ENCODE measurements around the gene FAAP20. TPM values are rescaled to one million over a fixed set of nuclear protein-coding genes. Genes with fewer than 3 reads are reported as not detected.

The FAAP20 gene
- total and polyA plus RNA-seq, 4 donors: 49.0 to 124 (median 60.5) TPM

DNA sequence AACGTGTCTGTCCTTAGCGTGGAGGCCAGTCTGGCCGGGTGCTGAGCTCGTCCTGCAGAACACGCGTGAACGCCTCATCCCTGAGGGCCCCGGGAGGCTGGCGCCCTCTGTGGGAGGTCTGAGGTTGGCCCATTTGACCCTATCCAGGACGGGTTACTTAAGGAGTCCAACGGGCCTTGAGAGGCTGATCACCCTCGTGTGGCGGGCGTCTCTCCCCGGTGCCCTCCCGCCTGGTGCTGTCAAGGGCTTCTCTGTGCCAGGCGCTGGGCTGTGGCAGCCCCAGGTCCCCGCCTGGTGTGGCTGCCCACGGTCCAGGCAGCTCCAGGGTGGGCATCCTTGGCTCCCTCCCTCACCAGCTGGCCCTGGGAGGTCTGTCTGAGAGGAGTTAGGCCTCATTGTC is 43.2 kb upstream of the FAAP20 start:
- H3K27ac ChIP-seq (ENCODE audit: low read depth in 1 of 2, low read length in 2 of 2): peak overlapping the region in 1 of 2 donors; percentile 14
- intact Hi-C loops (cut with DNase I): loop anchor here in 1 of 2 donors (5.0 kb wide), 1 partner anchor 40 kb away; no protein-coding TSS in a partner anchor
- WGBS, 2 donors: 17 to 20% methylated on average over 19 of the region's 19 CpGs

DNA sequence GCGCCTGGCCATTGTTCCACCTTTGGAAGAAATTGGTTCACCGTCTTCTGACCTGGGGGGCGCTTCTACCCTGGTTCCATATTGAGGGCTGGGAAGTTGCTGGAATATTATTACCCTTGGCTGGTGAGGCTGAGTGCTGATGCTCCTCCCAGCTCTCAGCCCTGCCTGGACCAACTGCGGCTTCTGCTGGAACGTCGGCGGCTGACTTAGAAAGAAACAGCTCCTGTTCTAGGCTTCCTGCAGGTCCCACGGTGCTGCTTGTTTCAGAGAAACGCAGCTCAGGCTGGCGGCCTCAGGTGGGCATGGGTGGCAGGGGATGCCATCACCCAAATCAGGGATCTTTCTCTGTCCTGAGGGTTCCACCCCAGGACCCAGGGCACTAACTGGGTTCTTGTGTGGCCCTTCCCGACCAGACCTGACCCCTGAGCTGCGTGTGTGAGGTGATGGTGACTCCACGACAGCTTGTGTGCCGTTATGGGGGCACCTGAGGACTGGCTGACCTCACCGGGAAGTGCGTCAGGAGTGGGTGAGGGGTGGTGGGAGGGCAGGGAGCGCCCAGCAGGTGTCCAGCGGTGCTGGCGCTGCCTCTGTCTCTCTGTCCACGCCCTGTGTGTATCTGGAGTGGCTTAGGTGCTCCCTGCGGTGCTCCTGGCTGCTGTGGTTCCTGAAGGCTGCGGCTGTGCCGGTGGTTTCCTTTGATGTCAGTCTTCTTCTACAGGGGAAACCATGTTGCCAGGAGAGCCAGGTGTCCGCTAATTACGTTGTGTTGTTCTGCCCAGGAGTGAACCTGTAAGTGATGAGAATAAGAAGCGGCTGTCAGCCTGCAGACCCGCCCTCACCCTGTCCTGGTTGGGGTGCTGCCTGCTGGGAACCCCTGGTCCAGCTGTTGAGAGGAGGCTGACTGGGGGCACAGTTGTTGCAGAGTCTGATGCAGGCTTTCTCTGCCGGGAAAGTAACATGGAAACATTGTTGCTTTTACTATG is 42.4 kb upstream of the FAAP20 start:
- WGBS, 2 donors: 43 to 46% methylated on average over 28 of the region's 28 CpGs
- H3K4me3 ChIP-seq (ENCODE audit: low read length in 2 of 2): no peak overlapping the region
- intact Hi-C loops (cut with DNase I): loop anchor here in 1 of 2 donors (5.0 kb wide), 1 partner anchor 40 kb away; no protein-coding TSS in a partner anchor

More for the DNA sequence above, 43.2 kb upstream of the FAAP20 start:
- H3K27me3 ChIP-seq (ENCODE audit: control insufficient read depth in 1 of 2, insufficient read depth in 2 of 2, low read length in 1 of 2): no peaks in the 10 kb centered on the region
- no peaks in the 10 kb centered on the region for H3K9me3 ChIP-seq (ENCODE audit: control insufficient read depth, low read length)
- DNase-seq (no peak), ATAC-seq (ENCODE audit: low FRiP score) (no peak)
- no peaks in the 10 kb centered on the region for H3K36me3 ChIP-seq (ENCODE audit: control insufficient read depth in 1 of 2, insufficient read depth in 2 of 2, low read length in 1 of 2)
- no peak overlapping the region for H3K4me3 ChIP-seq (ENCODE audit: low read length in 2 of 2)
- H3K4me1 ChIP-seq (ENCODE audit: control insufficient read depth in 1 of 2, insufficient read depth in 2 of 2, low read length in 2 of 2): peaks cover 0 to 6% of the 10 kb centered on the region in 2 donors

DNA sequence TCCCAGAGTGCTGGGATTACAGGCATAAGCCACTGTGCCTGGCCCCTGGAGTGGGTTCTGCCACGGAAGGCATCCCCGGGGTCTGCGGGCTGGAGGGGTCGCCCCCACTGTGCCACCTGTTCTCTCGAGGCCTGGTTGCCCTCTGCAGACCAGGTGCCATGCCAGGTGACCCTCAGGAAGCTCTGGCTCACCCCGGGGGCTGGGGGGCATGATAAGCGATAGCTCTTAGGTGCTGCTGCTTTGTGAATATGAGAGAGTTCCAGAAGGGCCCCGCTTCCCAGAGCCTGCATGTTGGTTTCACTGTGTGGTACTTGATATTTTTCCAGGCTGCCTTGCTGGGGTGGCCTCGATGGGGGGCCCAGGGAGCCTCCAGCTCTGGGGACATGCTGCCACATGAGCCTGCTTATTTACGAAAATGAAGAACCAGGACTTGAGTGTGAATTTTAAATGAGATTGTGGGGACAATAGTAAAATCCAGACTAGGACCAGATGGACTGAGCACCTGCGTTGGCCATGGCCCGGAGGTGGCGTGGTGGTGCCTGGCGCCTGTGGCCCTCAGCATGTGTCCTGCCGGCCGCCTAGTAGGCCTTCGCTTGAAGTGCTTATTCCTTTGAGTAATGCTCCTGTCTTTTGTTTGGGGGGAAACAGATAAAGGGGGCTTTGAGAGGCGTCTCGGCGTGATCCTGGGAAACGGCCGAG is 40.9 kb upstream of the FAAP20 start:
- Histone ChIP-seq H3K27me3 (ENCODE audit: control insufficient read depth in 1 of 2, insufficient read depth in 2 of 2, low read length in 1 of 2) (no peaks in the 10 kb centered on the region), H3K36me3 (ENCODE audit: control insufficient read depth in 1 of 2, insufficient read depth in 2 of 2, low read length in 1 of 2) (no peaks in the 10 kb centered on the region), H3K4me3 (ENCODE audit: low read length in 2 of 2) (no peak overlapping the region), H3K27ac (ENCODE audit: low read depth in 1 of 2, low read length in 2 of 2) (peak overlapping the region in 1 of 2 donors; percentile 60), H3K4me1 (ENCODE audit: control insufficient read depth in 1 of 2, insufficient read depth in 2 of 2, low read length in 2 of 2) (peaks cover 0 to 6% of the 10 kb centered on the region in 2 donors), H3K9me3 (ENCODE audit: control insufficient read depth, low read length) (no peaks in the 10 kb centered on the region)
- 78 to 79% methylated on average over 22 of the region's 22 CpGs for WGBS, 2 donors
- intact Hi-C loops (cut with DNase I): loop anchor here in 1 of 2 donors (5.0 kb wide), 1 partner anchor 38 kb away; no protein-coding TSS in a partner anchor
- ATAC-seq (ENCODE audit: low FRiP score) (no peak), DNase-seq (peak in 1 of 2 donors; percentile 42)

More for the DNA sequence above, 42.4 kb upstream of the FAAP20 start:
- Histone ChIP-seq H3K36me3 (ENCODE audit: control insufficient read depth in 1 of 2, insufficient read depth in 2 of 2, low read length in 1 of 2) (no peaks in the 10 kb centered on the region), H3K27ac (ENCODE audit: low read depth in 1 of 2, low read length in 2 of 2) (peak overlapping the region in 1 of 2 donors; percentile 11), H3K4me1 (ENCODE audit: control insufficient read depth in 1 of 2, insufficient read depth in 2 of 2, low read length in 2 of 2) (peaks cover 0 to 6% of the 10 kb centered on the region in 2 donors), H3K27me3 (ENCODE audit: control insufficient read depth in 1 of 2, insufficient read depth in 2 of 2, low read length in 1 of 2) (no peaks in the 10 kb centered on the region), H3K9me3 (ENCODE audit: control insufficient read depth, low read length) (no peaks in the 10 kb centered on the region)
- DNase-seq: peak in 1 of 2 donors; percentile 46
- ATAC-seq (ENCODE audit: low FRiP score): no peak

DNA sequence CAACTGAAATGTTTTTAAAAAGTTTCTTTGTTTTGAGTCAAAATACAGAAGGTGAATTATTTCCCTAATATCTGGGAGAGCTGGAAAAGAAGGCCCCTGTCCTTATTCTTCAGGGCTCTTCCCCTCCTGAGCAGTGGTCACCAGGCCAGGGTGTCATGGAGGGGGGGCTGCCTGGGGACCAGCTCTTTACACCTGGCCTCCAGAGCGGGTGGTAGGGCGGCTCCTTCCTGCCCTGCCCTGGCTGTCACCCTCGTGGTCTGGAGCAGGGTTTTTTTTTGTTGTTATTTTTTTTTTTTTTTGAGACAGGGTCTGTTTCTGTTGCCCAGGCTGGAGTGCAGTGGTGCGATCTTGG is 40.2 kb upstream of the FAAP20 start:
- intact Hi-C loops (cut with DNase I): loop anchor here (5.0 kb wide), 4 partner anchors 37 to 78 kb away; no protein-coding TSS in a partner anchor
- Histone ChIP-seq H3K27me3 (ENCODE audit: control insufficient read depth in 1 of 2, insufficient read depth in 2 of 2, low read length in 1 of 2) (no peaks in the 10 kb centered on the region), H3K27ac (ENCODE audit: low read depth in 1 of 2, low read length in 2 of 2) (peak overlapping the region in 1 of 2 donors; percentile 65), H3K9me3 (ENCODE audit: control insufficient read depth, low read length) (no peaks in the 10 kb centered on the region), H3K4me3 (ENCODE audit: low read length in 2 of 2) (no peak overlapping the region), H3K36me3 (ENCODE audit: control insufficient read depth in 1 of 2, insufficient read depth in 2 of 2, low read length in 1 of 2) (no peaks in the 10 kb centered on the region), H3K4me1 (ENCODE audit: control insufficient read depth in 1 of 2, insufficient read depth in 2 of 2, low read length in 2 of 2) (peaks cover 0 to 6% of the 10 kb centered on the region in 2 donors)
- DNase-seq (peak in 1 of 2 donors; percentile 57), ATAC-seq (ENCODE audit: low FRiP score) (no peak)
- 32 to 37% methylated on average over 4 of the region's 4 CpGs for WGBS, 2 donors

DNA sequence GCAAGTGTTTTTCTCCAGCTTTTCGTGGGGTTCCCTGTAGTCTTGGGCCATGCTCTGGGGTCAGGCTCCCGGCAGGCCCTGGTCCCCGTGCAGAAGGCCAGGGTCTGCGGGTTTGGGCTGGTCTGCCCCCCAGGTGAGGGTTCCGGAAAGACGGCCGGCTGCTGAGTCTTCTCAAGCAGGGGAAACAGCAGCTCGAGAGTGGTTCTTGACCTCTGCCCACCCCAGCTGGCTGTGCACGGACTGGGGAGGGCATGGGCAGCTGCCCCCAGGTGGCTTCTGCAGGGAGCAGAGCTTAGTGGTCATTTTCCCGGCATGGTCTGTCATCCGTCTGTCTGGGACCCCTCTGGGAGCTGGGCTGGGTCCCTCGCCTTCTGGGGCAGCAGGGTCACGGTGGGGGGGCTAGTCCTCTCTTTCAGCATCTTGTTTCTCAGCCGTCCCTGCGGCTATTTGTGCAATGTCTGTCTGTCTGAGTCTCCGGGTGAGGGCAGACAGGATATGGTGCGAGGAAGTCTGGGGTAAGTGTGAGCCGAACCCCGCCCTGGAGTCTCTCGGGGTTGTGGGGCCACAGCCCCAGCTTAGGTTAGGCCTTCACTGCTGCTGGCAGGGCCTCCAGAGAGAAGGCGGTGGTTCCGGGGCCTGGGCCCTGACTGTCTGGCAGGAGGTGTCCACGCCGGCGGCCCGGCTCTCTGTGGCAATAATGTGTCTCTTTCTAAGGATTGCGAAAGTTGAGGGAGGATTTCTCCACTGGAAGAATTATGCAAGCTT is 39.6 kb upstream of the FAAP20 start:
- 4% methylated on average over 27 of the region's 27 CpGs for WGBS, 2 donors
- peak overlapping the region; percentile 58 to 82 for H3K27ac ChIP-seq (ENCODE audit: low read depth in 1 of 2, low read length in 2 of 2)
- intact Hi-C loops (cut with DNase I): loop anchor here (5.0 kb wide), 3 partner anchors 43 to 78 kb away; no protein-coding TSS in a partner anchor
- ATAC-seq (ENCODE audit: low FRiP score) (peak; percentile 77), DNase-seq (peak; percentile 95 to 96)
- peak overlapping the region in 1 of 2 donors; percentile 4 for H3K4me3 ChIP-seq (ENCODE audit: low read length in 2 of 2)
- H3K36me3 ChIP-seq (ENCODE audit: control insufficient read depth in 1 of 2, insufficient read depth in 2 of 2, low read length in 1 of 2): no peaks in the 10 kb centered on the region
- H3K9me3 ChIP-seq (ENCODE audit: control insufficient read depth, low read length): no peaks in the 10 kb centered on the region
- peaks cover 0 to 6% of the 10 kb centered on the region in 2 donors for H3K4me1 ChIP-seq (ENCODE audit: control insufficient read depth in 1 of 2, insufficient read depth in 2 of 2, low read length in 2 of 2)
- H3K27me3 ChIP-seq (ENCODE audit: control insufficient read depth in 1 of 2, insufficient read depth in 2 of 2, low read length in 1 of 2): no peaks in the 10 kb centered on the region

DNA sequence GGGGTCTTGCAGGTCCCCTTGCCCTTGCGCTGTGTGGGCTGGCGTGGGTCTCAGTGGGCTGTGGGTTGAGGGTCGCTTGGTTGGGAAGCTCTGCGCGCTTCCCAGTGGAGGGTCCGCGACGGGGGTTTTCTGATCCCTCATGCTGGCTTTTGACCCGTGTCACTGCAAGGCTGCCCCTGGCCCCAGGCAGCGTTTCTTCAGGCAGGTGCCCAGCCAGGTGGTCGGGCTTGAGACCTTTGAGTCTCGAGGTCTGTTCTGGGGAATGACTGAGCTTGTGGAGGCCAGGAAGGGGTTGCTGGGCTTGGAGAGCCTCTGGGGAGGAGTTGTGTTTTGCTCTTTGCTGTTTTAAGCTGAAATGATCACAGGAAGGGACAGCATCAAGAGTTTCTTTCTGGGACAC is 38.9 kb upstream of the FAAP20 start:
- no peak for ATAC-seq (ENCODE audit: low FRiP score)
- Histone ChIP-seq H3K36me3 (ENCODE audit: control insufficient read depth in 1 of 2, insufficient read depth in 2 of 2, low read length in 1 of 2) (no peaks in the 10 kb centered on the region), H3K27me3 (ENCODE audit: control insufficient read depth in 1 of 2, insufficient read depth in 2 of 2, low read length in 1 of 2) (no peaks in the 10 kb centered on the region), H3K27ac (ENCODE audit: low read depth in 1 of 2, low read length in 2 of 2) (peak overlapping the region; percentile 54 to 82), H3K4me3 (ENCODE audit: low read length in 2 of 2) (no peak overlapping the region), H3K9me3 (ENCODE audit: control insufficient read depth, low read length) (no peaks in the 10 kb centered on the region), H3K4me1 (ENCODE audit: control insufficient read depth in 1 of 2, insufficient read depth in 2 of 2, low read length in 2 of 2) (peaks cover 0 to 6% of the 10 kb centered on the region in 2 donors)
- 50 to 56% methylated on average over 11 to 12 of the region's 12 CpGs for whole genome bisulfite sequencing, 2 donors
- intact Hi-C loops (cut with DNase I): loop anchor here (5.0 kb wide), 3 partner anchors 44 to 79 kb away; no protein-coding TSS in a partner anchor
- DNase-seq: peak in 1 of 2 donors; percentile 51

DNA sequence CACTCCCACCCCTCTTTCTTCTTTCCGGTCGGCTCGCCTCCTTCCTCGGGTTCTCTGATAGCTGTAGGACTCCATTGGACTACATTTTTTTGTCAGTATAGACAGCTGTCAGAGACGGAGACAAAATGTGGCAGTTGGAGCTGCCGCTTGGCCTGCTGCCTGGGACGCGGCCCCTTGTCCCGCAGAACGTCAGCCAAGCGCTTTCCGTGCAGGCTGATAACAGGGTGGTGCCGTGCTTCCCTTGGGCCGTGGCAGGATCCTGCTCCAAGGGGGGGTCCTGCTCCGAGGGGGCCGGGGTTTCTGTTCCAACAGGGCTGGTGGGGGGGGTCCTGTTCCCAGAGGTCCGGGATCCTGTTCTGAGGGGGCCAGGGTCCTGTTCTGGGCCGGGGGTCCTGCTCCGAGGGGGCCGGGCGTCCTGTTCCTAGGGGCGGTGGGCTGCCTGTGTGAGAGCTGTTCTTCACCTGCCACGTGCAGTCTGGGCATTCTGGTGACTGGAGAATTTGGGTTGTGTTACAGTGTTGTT is 38.4 kb upstream of the FAAP20 start:
- ATAC-seq (ENCODE audit: low FRiP score) (no peak), DNase-seq (peak in 1 of 2 donors; percentile 55)
- 25 to 32% methylated on average over 23 of the region's 23 CpGs for WGBS, 2 donors
- intact Hi-C loops (cut with DNase I): loop anchor here (5.0 kb wide), 3 partner anchors 44 to 79 kb away; no protein-coding TSS in a partner anchor
- Histone ChIP-seq H3K27ac (ENCODE audit: low read depth in 1 of 2, low read length in 2 of 2) (peak overlapping the region; percentile 54 to 82), H3K9me3 (ENCODE audit: control insufficient read depth, low read length) (no peaks in the 10 kb centered on the region), H3K36me3 (ENCODE audit: control insufficient read depth in 1 of 2, insufficient read depth in 2 of 2, low read length in 1 of 2) (no peaks in the 10 kb centered on the region), H3K4me3 (ENCODE audit: low read length in 2 of 2) (peak overlapping the region in 1 of 2 donors; percentile 38), H3K27me3 (ENCODE audit: control insufficient read depth in 1 of 2, insufficient read depth in 2 of 2, low read length in 1 of 2) (no peaks in the 10 kb centered on the region), H3K4me1 (ENCODE audit: control insufficient read depth in 1 of 2, insufficient read depth in 2 of 2, low read length in 2 of 2) (peaks cover 0 to 6% of the 10 kb centered on the region in 2 donors)
